ENCODE data around the gene DNAAF5. TPM values are rescaled to one million over a fixed set of nuclear protein-coding genes. Genes with fewer than 3 reads are reported as not detected.

Gene DNAAF5
- total and polyA plus RNA-seq, 9 of the 15 experiments (the other 6 are each of a cell fraction or from before 2014, with no cell fraction given), result 3.1 to 69.7 (median 19.1) TPM

- TF ChIP-seq MGA (IDR thresholded peaks at IDR 0.05) (peak; percentile 16), NR2C1 (IDR thresholded peaks at IDR 0.05) (no peak), NR2C1 (tag; IDR thresholded peaks at IDR 0.05) (0 out of 2 replicates have a peak, but pooled peaks have one; percentile 47), ZNF253 (CRISPR knock-in tag; conservative IDR thresholded peaks at IDR 0.05) (no peak), SUPT5H (IDR thresholded peaks at IDR 0.05) (no peak), VEZF1 (CRISPR knock-in tag; IDR thresholded peaks at IDR 0.05) (no peak), CHD1 (IDR thresholded peaks at IDR 0.05; ENCODE audit: low read length) (no peak), ZNF79 (CRISPR knock-in tag; IDR thresholded peaks at IDR 0.05; ENCODE audit: low read depth) (no peak), ZNF41 (CRISPR knock-in tag; conservative IDR thresholded peaks at IDR 0.05) (no peak), ZNF766 (CRISPR knock-in tag; conservative IDR thresholded peaks at IDR 0.05) (peak; percentile 85; the same call in 1 of the 2 replicates), CCNT2 (IDR thresholded peaks at IDR 0.05; ENCODE audit: borderline replicate concordance, extremely low read depth, insufficient read length, low read depth, low read length) (peak; percentile 94), MEF2A (IDR thresholded peaks at IDR 0.05; ENCODE audit: control insufficient read depth, low read depth, low read length) (no peak), DMBX1 (CRISPR knock-in tag; IDR thresholded peaks at IDR 0.05; ENCODE audit: borderline replicate concordance) (peak; percentile 73; the same call in 1 of the 2 replicates), MAZ (CRISPR knock-in tag; conservative IDR thresholded peaks at IDR 0.05 in 1 of 2, IDR thresholded peaks at IDR 0.05 in 1 of 2) (peak; percentile 48 to 51; a peak in 3 of 4 replicates), SREBF1 (IDR thresholded peaks at IDR 0.05; ENCODE audit: borderline replicate concordance, low read depth, low read length) (no peak)
These were observed 1.1 kb upstream of the DNAAF5 start (continued) for GRCh38 chr7:725223-726005.

Data from K562 (cell line).